GM23248 (cell line): ENCODE data around the gene ZNF862.

Experiments
- EZH2 ChIP-seq: fragments of 200-600 bp; sonication (generic); IDR thresholded peaks from 2 replicates; pipeline ENCODE4 v1.6.1; 2018; ENCODE audit warnings: antibody characterized with exemption, mild to moderate bottlenecking; ENCODE audit not compliant: insufficient read depth, poor library complexity, severe bottlenecking
- EZH2phosphoT487 ChIP-seq: fragments of 200-600 bp; sonication (generic); IDR thresholded peaks from 2 replicates; pipeline ENCODE4 v1.6.1; 2018; ENCODE audit warnings: antibody characterized with exemption, moderate library complexity, mild to moderate bottlenecking, low read depth; ENCODE audit not compliant: insufficient read depth

GRCh38 chr7:149872419-149873073 lies 34.4 kb downstream of the ZNF862 start:
- TF ChIP-seq EZH2, result no peak
- no peak for TF ChIP-seq EZH2phosphoT487
